CD14-positive monocyte (primary cell): ENCODE results near the gene DSC1. TPM values are rescaled to one million over a fixed set of nuclear protein-coding genes. Genes with fewer than 3 reads are reported as not detected.

Experiments
- DNase-seq, 3 donors: peaks; one replicate each; pipeline ENCODE4 v3.0.0-alpha.2; 2011 to 2022
- H2AFZ ChIP-seq: 2 replicates; pipeline ENCODE4 v1.6.0; 2012; ENCODE audit warnings: mild to moderate bottlenecking, low read depth, low read length, inconsistent platforms; ENCODE audit not compliant: insufficient read depth, poor library complexity, severe bottlenecking
- H3K27ac ChIP-seq, 2 donors: 1 replicate in 1 of 2; 2 replicates in 1 of 2; pipeline ENCODE4 v1.5.1; 2012 to 2013; ENCODE audit warnings: low read length in 2 of 2, control low read depth in 1 of 2, inconsistent platforms in 1 of 2, low read depth in 1 of 2, mild to moderate bottlenecking in 1 of 2
- H3K27me3 ChIP-seq, 2 donors: one replicate each; pipeline versions ENCODE4 v1.6.0 to v1.6.1; 2011 to 2013; ENCODE audit warnings: low read length in 2 of 2; ENCODE audit not compliant: control insufficient read depth in 2 of 2, insufficient read depth in 2 of 2
- H3K36me3 ChIP-seq, 2 donors: replicated peaks in 1 of 2; 1 replicate in 1 of 2; 2 replicates in 1 of 2; pipeline versions ENCODE4 v1.5.1 to v1.6.1; 2012 to 2013; ENCODE audit warnings: low read length in 2 of 2, control low read depth in 1 of 2, inconsistent platforms in 1 of 2, mild to moderate bottlenecking in 1 of 2; ENCODE audit not compliant: insufficient read depth in 2 of 2, control insufficient read depth in 1 of 2
- H3K4me1 ChIP-seq, 2 donors: 1 replicate in 1 of 2; 2 replicates in 1 of 2; pipeline versions ENCODE4 v1.5.1 to v1.6.1; 2012 to 2013; ENCODE audit warnings: low read length in 2 of 2, control low read depth in 1 of 2, inconsistent platforms in 1 of 2, mild to moderate bottlenecking in 1 of 2, moderate library complexity in 1 of 2; ENCODE audit not compliant: insufficient read depth in 2 of 2, control insufficient read depth in 1 of 2
- H3K4me2 ChIP-seq: replicated peaks from 2 replicates; pipeline ENCODE3; 2012; ENCODE audit warnings: low read length, moderate library complexity, mild to moderate bottlenecking; ENCODE audit not compliant: poor library complexity, severe bottlenecking; ENCODE audit errors: extremely low read depth
- H3K4me3 ChIP-seq, 3 experiments: fragments of 200-600 bp in 1 of 3; sonication (generic) in 1 of 3; replicated peaks in 1 of 3; 1 replicate in 2 of 3; 2 replicates in 1 of 3; pipeline ENCODE4 v1.5.1; 2011 to 2013; ENCODE audit warnings: low read length in 3 of 3, mild to moderate bottlenecking in 3 of 3, control low read depth in 2 of 3, low read depth in 2 of 3, inconsistent platforms in 1 of 3, moderate library complexity in 1 of 3
- H3K79me2 ChIP-seq: 2 replicates; pipeline ENCODE4 v1.6.0; 2012; ENCODE audit warnings: mild to moderate bottlenecking, control low read depth, inconsistent platforms, low read length, moderate library complexity; ENCODE audit not compliant: insufficient read depth
- H3K9ac ChIP-seq: 2 replicates; pipeline ENCODE4 v1.6.0; 2017; ENCODE audit warnings: low read length, mild to moderate bottlenecking; ENCODE audit not compliant: insufficient read depth, poor library complexity, severe bottlenecking
- H3K9me3 ChIP-seq, 2 donors: replicated peaks in 1 of 2; 1 replicate in 1 of 2; 2 replicates in 1 of 2; pipeline versions ENCODE4 v1.5.1 to v1.6.1; 2012 to 2013; ENCODE audit warnings: low read length in 2 of 2, control low read depth in 1 of 2; ENCODE audit not compliant: control insufficient read depth in 1 of 2, insufficient read depth in 1 of 2
- H4K20me1 ChIP-seq: 2 replicates; pipeline ENCODE4 v1.6.0; 2012; ENCODE audit warnings: mild to moderate bottlenecking, low read length, control low read depth, moderate library complexity; ENCODE audit not compliant: insufficient read depth
- H3K27ac Mint-ChIP-seq, 7 donors: one replicate each; pipeline ENCODE4 v1.8.0; 2020; ENCODE audit warnings: mild to moderate bottlenecking in 7 of 7, mixed read lengths in 7 of 7, moderate library complexity in 6 of 7, inconsistent platforms in 2 of 7
- H3K27me3 Mint-ChIP-seq, 3 donors: one replicate each; pipeline ENCODE4 v1.8.0; 2021 to 2022; ENCODE audit warnings: low read depth in 3 of 3, mild to moderate bottlenecking in 3 of 3, mixed read lengths in 3 of 3, moderate library complexity in 3 of 3, inconsistent platforms in 1 of 3
- H3K36me3 Mint-ChIP-seq, 2 donors: one replicate each; pipeline ENCODE4 v1.8.0; 2020; ENCODE audit warnings: mixed read lengths in 2 of 2, inconsistent platforms in 1 of 2, mild to moderate bottlenecking in 1 of 2
- H3K4me1 Mint-ChIP-seq: one replicate; pipeline ENCODE4 v1.8.0; 2020; ENCODE audit warnings: mild to moderate bottlenecking, mixed read lengths
- H3K4me3 Mint-ChIP-seq, 2 donors: one replicate each; pipeline ENCODE4 v1.8.0; 2020; ENCODE audit warnings: mild to moderate bottlenecking in 2 of 2, mixed read lengths in 2 of 2, moderate library complexity in 1 of 2
- H3K9me3 Mint-ChIP-seq, 7 donors: one replicate each; pipeline ENCODE4 v1.8.0; 2020 to 2022; ENCODE audit warnings: mixed read lengths in 7 of 7, mild to moderate bottlenecking in 6 of 7, moderate library complexity in 6 of 7, inconsistent platforms in 2 of 7
- WGBS: methylation state at CpG from one replicate; pipeline ENCODE4 v1.1.5; 2013; ENCODE audit warnings: missing lambda C conversion rate; ENCODE audit not compliant: insufficient coverage; 5-methylcytosine and 5-hydroxymethylcytosine counted together
- intact Hi-C, 2 donors: fragments of 100-400 bp; cut with micrococcal nuclease; formaldehyde crosslinking; loops; one replicate each; pipeline versions ENCODE4 v1.15.0 to v1.15.1; 2023
- polyA plus RNA-seq, 3 donors: library from polyadenylated mRNA; depleted of rRNA in 1 of 3; unstranded in 2 of 3; stranded (reverse) in 1 of 3; fragments of 300-500 nt in 2 of 3; fragments of >200 nt in 1 of 3; fragmentation: Illumina TruSeq in 2 of 3; gene quantifications; 1 replicate in 2 of 3; 2 replicates in 1 of 3; pipeline ENCODE4 v1.2.3, GENCODE V29; 2012 to 2021
- TF ChIP-seq, protein P1 (sequence below): fragments of 200-600 bp; IDR thresholded peaks from one replicate; pipeline ENCODE4 v1.8.0; 2022; ENCODE audit warnings: antibody characterized with exemption, mild to moderate bottlenecking

The DSC1 gene
- polyA plus RNA-seq, 3 donors, result not detected

DNA sequence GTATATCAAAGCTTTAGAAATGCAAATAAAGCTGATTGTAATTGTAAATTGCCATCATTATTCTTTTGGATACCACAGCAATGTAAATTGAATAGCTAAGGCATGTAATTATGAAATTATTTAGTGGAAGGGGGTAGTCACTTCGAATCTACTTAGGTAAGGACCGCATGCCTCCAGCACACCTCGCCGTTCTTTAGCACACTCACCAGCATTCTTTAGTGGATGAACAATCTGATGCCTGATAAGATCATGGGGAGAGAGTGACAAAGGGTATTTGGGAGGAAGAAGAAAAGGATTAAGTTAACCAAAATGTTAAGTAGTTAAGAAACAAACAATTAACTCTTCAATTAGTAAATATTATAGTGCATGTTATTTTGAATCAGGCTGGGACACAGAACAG is 46.4 kb upstream of the DSC1 start:
- Histone ChIP-seq H3K36me3 (no peaks in the 10 kb centered on the region), H3K79me2 (no peaks in the 10 kb centered on the region), H3K27me3 (no peaks in the 10 kb centered on the region), H3K4me2 (no peak overlapping the region), H2AFZ (no peak overlapping the region), H3K4me1 (peaks cover 33 to 35% of the 10 kb centered on the region in 2 donors), H3K4me3 (no peak overlapping the region), H3K9me3 (no peaks in the 10 kb centered on the region), H3K9ac (no peak overlapping the region), H4K20me1 (no peaks in the 10 kb centered on the region), H3K27ac (no peak overlapping the region)
- TF ChIP-seq, protein P1, sequence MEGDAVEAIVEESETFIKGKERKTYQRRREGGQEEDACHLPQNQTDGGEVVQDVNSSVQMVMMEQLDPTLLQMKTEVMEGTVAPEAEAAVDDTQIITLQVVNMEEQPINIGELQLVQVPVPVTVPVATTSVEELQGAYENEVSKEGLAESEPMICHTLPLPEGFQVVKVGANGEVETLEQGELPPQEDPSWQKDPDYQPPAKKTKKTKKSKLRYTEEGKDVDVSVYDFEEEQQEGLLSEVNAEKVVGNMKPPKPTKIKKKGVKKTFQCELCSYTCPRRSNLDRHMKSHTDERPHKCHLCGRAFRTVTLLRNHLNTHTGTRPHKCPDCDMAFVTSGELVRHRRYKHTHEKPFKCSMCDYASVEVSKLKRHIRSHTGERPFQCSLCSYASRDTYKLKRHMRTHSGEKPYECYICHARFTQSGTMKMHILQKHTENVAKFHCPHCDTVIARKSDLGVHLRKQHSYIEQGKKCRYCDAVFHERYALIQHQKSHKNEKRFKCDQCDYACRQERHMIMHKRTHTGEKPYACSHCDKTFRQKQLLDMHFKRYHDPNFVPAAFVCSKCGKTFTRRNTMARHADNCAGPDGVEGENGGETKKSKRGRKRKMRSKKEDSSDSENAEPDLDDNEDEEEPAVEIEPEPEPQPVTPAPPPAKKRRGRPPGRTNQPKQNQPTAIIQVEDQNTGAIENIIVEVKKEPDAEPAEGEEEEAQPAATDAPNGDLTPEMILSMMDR, result no peak
- H3K9me3 Mint-ChIP-seq, result no peaks in the 10 kb centered on the region
- H3K4me1 Mint-ChIP-seq, result peaks cover 30% of the 10 kb centered on the region
- intact Hi-C loops, result no loop called here
- DNase-seq, result no peak
- H3K4me3 Mint-ChIP-seq, result no peak overlapping the region
- WGBS, result no CpG with 5 or more reads among the region's 4 CpGs
- no peaks in the 10 kb centered on the region for H3K36me3 Mint-ChIP-seq
- H3K27ac Mint-ChIP-seq, result no peak overlapping the region
- peaks cover 0 to 3% (median 2%) of the 10 kb centered on the region in 3 donors for H3K27me3 Mint-ChIP-seq

DNA sequence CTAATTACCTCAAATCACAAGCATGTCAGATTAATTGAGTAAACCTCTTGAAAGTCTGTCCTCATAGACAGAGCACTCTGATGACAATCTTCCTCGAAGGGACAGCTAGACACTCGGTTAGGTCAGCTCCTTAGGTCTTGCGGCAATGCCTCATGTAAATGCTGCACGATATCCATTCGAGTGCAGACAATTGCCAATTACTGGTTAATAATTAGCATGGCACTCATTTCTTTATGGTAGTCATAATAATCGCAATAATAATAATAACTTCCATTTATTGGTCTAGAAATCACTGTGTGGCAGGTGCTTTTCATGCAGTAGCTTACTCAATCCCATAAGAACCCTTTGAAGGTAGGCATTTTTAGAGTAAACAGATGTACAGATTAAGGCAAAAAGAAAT is 44.7 kb upstream of the DSC1 start:
- H3K4me3 ChIP-seq, result peak overlapping the region in 1 of 3 experiments; percentile 63
- no peaks in the 10 kb centered on the region for H3K36me3 ChIP-seq
- H3K9ac ChIP-seq, result peak overlapping the region; percentile 38
- no peaks in the 10 kb centered on the region for H3K79me2 ChIP-seq
- H3K4me1 ChIP-seq, result peaks cover 48 to 52% of the 10 kb centered on the region in 2 donors
- H3K4me2 ChIP-seq, result peak overlapping the region; percentile 72
- H3K9me3 Mint-ChIP-seq, result no peaks in the 10 kb centered on the region
- DNase-seq, result no peak
- H3K36me3 Mint-ChIP-seq, result no peaks in the 10 kb centered on the region
- H3K4me1 Mint-ChIP-seq, result peaks cover 44% of the 10 kb centered on the region
- H3K27me3 ChIP-seq, result no peaks in the 10 kb centered on the region
- H3K27me3 Mint-ChIP-seq, result peaks cover 0 to 3% (median 2%) of the 10 kb centered on the region in 3 donors
- H3K27ac Mint-ChIP-seq, result peak overlapping the region; percentile 73 to 93 (median 88)
- H3K4me3 Mint-ChIP-seq, result peak overlapping the region in 1 of 2 donors; percentile 56
- no peaks in the 10 kb centered on the region for H3K9me3 ChIP-seq
- intact Hi-C loops, result no loop called here
- peak overlapping the region; percentile 72 to 82 for H3K27ac ChIP-seq
- no peaks in the 10 kb centered on the region for H4K20me1 ChIP-seq
- H2AFZ ChIP-seq, result peak overlapping the region; percentile 67
- 97% methylated on average over 3 of the region's 6 CpGs for WGBS
- TF ChIP-seq, protein P1, result no peak
